NCI-H1092 treated with DMSO at 0.1 percent for 48 hours (cell line): ENCODE data around the gene PRMT1.

ENCODE experiments used
- DNase-seq: peaks from one replicate; lab custom pipeline; 2025; lab: John Stamatoyannopoulos, UW

PRMT1 gene

GRCh38 chr19:49651029-49651819 is 25.8 kb upstream of the PRMT1 start:
- DNase-seq, result no peak

- DNase-seq, result no peak
Measured at GRCh38 chr19:49651820-49652550, 25.1 kb upstream of the PRMT1 start.

DNA sequence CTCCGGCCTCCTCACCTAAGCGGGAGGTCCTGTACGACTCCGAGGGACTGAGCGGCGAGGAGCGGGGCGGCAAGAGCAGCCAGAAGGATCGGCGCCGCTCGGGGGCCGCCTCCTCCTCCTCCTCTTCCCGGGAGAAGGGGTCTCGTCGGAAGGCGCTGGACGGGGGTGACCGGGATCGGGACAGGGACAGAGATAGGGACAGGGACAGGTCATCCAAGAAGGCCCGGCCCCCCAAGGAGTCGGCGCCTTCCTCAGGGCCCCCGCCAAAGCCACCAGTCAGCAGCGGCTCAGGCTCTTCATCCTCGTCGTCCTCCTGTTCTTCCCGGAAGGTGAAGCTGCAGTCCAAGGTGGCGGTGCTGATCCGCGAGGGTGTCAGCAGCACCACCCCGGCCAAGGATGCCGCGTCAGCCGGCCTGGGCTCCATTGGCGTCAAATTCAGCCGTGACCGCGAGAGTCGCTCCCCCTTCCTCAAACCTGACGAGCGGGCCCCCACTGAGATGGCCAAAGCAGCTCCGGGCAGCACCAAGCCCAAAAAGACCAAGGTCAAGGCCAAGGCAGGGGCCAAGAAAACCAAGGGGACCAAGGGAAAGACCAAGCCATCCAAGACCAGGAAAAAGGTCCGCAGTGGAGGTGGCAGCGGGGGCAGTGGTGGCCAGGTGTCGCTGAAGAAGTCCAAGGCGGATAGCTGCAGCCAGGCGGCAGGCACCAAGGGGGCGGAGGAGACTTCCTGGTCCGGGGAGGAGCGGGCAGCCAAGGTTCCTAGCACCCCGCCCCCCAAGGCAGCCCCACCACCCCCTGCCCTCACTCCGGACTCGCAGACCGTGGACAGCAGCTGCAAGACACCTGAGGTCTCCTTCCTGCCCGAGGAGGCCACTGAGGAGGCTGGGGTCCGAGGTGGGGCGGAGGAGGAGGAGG is 24.3 kb upstream of the PRMT1 start:
- DNase-seq, result no peak

DNA sequence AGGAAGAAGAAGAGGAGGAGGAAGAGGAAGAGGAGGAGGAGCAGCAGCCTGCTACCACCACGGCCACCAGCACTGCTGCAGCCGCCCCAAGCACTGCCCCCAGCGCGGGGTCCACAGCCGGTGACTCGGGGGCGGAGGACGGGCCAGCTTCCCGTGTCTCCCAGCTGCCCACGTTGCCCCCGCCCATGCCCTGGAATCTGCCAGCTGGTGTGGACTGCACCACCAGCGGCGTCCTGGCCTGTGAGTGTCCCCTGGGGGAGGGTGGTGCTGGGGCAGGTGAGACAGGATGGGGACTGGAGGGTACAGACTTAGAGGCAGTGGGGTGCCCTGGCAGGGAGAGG is 23.6 kb upstream of the PRMT1 start:
- no peak for DNase-seq

DNA sequence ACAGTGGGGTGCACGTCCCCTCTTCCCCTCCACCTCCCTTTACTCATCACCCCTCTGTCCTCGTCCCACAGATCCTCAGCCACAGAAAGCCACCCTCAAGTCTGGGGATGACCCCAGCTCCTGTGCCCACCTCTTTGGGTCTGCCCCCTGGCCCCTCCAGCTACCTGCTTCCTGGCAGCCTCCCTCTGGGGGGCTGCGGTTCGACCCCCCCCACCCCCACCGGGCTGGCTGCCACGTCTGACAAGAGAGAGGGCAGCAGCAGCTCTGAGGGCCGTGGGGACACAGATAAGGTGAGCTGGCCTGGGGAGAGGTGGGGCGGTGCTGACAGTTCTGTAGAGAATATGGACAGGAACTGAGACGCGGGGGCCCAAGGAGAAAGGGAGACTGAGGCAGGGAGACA is 22.5 kb upstream of the PRMT1 start:
- no peak for DNase-seq

GRCh38 chr19:49655570-49656455 is 21.3 kb upstream of the PRMT1 start:
- DNase-seq, result no peak

GRCh38 chr19:49656456-49657109 is 20.5 kb upstream of the PRMT1 start:
- DNase-seq, result no peak

DNA sequence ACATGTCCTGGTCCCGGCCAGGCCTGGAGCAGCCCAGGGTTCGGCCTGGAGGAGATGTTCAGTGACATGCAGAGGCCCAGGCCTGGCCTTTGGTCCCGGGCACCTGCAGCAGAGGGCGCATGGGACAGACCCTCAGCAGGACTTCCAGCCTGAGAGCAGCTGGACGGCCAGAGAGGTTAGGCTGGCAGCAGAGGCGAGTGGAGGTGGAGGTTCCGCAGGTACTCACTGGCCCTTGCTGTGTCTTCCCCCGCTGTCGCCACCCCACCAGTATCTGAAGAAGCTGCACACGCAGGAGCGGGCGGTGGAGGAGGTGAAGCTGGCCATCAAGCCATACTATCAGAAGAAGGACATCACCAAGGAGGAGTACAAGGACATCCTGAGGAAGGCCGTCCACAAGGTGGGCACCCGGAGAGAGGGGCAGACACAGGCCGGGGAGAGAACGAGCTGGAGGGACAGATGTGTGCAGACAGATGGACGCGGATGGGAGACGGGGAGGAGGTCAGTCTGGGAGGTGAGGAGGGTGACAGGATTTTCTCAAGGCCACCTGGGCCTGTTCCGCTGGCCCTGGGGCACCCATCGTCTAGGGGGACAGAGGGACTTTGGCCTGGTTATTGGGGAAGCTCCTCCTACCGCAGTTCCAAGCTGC is 19.5 kb upstream of the PRMT1 start:
- no peak for DNase-seq

- DNase-seq, result no peak
Measured at GRCh38 chr19:49658139-49658517, 18.9 kb upstream of the PRMT1 start.

DNA sequence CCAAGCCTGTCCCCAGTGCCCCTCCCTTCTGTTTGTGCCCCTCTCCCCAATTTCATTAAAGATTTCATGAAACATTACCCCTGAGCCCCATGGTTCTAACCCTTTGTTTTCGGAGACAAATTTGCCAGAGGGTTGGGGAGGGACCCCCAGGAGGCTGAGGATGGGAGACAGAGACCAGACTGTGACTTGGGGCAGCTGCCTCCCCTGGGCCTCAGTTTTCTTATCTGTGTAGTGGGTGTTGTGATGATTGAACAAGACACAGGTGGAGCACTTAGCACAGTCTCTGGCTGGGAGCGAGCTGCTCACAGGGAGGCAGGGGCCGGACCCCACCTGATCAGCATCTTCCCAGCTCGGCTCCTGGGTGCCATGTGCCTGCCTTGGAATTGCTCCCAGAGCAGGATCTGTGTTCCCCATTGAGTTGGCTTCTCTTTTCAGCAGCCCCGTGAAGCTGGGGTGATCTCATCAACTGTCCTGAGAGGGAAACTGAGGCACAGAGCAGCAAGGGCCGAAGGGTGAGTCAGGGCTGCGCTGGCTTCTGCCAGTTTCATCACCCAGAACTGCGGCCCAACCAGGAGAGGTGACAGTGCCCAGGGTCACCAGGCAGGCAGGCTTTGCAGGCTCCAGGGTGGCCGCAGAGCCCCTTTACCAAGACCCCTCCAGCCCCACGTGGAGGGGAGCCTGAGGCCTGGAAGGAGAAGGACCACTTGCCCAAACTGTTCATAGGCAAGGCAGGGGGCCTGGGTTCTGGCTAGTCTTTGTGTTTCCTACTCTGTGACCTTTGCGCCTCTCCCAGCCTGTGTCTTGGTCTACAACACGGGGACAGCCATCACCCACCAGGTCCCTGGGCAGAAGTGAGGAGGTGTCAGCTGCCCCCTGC is 18.3 kb upstream of the PRMT1 start:
- DNase-seq, result no peak

DNA sequence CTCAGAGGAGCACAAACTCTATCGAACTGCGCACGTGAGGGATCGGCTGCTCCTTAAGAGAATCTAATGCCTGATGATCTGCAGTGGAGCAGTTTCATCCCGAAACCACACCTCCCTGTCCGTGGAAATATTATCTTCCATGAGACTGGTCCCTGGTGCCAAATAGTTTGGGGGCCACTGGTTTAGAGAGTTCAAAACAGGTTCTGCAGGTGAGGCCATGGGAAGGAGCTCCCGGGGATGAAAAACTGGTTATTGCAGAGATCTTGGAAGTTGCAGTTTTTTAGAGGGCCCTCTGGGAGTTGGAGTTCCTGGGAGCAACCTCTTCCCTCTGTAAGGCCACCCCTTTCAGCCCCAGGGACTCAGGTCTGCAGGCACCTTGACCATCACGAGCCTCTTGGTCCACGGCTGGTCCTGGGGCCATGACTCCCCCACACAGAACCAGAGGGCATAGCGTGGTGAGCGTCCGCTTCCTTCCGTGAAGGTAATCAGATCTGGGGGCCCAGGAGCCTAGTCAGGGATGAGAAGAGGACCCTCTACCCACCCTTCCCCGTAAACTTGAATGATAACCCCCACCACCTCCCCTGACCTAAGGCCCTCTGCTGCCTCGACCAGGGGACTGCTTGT is 16.6 kb upstream of the PRMT1 start:
- no peak for DNase-seq

GRCh38 chr19:49662011-49662410 is 15.1 kb upstream of the PRMT1 start:
- no peak for DNase-seq

GRCh38 chr19:49663224-49663623 is 13.8 kb upstream of the PRMT1 start:
- DNase-seq, result no peak

DNA sequence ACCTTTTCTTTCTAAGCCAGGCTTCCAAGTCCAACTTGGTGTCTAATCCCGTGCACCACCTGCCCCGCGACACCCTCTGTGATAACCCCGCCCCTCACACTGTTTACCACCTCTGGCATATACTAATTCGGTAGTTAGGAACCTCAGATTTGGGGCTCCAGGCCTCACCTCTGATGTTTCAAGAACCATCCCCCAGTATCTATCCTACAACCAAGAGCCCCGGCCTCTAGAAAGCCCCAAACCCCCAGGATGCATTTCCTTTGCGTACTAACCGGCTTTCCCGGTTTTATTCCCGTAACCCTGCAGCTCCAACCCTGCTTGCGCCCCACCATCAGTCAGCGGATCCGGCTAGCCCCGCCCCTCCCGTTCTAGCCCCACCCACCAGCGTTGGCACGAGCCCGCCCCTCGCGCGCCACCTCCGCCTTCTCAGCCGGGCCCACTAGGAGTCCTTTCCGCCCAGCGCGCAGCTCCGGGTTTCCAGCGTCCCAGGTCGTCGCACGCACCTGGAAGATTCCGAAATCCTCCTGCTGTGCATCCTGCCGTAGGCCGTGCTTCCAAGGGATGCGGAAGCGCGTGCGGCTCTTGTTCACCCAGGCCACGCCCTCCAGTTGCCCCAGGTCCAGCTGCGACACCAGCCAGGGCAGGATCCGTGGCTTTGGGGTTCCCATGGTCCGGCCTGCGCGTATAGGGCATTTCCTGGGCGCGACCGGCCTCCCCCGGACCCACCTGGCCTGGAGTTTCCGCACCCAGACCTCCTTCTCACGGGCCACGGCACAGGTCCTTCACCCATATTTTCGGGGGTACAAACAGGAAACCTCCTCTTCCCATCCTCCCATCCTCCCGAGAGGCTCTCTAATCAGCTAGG is 12.7 kb upstream of the PRMT1 start:
- peak; percentile 63 for DNase-seq

DNA sequence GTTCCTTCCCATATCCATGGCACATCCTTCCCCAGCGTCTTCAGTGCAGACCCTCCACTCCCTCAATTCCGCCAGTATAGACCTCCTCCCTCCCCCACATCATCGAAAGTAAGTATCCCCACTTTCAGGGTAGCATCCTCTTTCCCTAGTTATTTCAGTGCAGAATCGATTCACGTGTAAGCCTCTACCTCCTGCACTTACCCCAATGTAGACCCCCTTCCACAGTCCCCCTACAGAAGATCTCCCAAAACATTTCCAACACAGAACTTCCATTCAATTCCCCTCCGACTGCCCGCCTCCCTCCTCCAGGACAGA is 12.1 kb upstream of the PRMT1 start:
- no peak for DNase-seq

- DNase-seq, result peak; percentile 67
Measured at GRCh38 chr19:49665351-49666119, 11.5 kb upstream of the PRMT1 start, which contains the start of the genes BCL2L12 and IRF3. Gene BCL2L12, plus strand, starts transcription at chr19:49665933. Its CDS starts 760 bp downstream, at chr19:49666693. Gene IRF3, minus strand, starts transcription at chr19:49665857. Its CDS starts 1,019 bp downstream, at chr19:49664838.

DNA sequence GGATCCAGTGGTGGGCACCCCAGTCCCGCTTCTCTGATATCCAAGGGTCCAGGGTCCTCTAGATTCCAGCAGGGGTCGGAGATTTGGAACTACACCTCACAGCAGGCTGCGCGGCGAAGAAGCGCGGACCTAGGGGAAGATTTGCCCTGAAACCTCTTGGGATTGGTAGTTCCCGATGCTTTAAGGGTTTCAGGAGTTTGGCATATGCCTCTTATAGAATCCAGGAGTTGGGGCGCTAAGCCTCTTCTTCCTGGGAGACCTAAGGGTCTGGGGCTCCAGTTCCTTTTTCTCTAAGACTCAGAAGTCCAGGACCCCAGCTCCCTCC is 11.0 kb upstream of the PRMT1 start:
- DNase-seq, result no peak
